Hematopoietic multipotent progenitor cell treated with erythropoietin and hydrocortisone succinate and interleukin-3 and kit ligand, for 17 days (in vitro differentiated cells): ENCODE data around the gene NCK2.

Source experiments
- DNase-seq: peaks from one replicate; pipeline ENCODE4 v3.0.0-alpha.2; 2015; ENCODE audit warnings: low spot score

NCK2 gene

GRCh38 chr2:105926960-105927678 is 182.4 kb downstream of the NCK2 start:
- DNase-seq, result no peak

- no peak for DNase-seq
These were observed 183.4 kb downstream of the NCK2 start for GRCh38 chr2:105928086-105928485.

- DNase-seq, result no peak
These were observed 183.9 kb downstream of the NCK2 start for GRCh38 chr2:105928563-105928962.

DNA sequence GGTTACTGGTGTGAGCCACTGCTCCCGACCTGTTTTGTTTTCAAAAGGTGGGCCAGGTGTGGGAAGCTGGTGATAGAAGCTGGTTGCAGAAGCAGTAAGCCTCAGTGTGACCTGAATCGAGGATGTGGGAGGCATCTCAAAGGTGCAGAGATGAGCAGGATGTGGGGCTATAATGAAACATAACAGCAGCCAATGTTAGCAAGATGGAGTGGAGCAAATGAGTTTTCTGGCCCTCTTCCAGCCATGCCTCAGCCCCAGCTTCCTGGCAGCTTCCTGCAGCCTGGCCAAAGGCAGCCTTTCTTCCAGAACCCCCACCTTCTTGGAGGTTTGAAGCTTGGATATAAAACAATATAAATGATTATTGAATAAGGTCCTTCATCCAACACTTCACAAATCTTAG is 184.8 kb downstream of the NCK2 start:
- DNase-seq, result no peak

- no peak for DNase-seq
These were observed 187.9 kb downstream of the NCK2 start for GRCh38 chr2:105932582-105932981.

- DNase-seq, result no peak
These were observed 189.2 kb downstream of the NCK2 start for GRCh38 chr2:105933906-105934305.

- DNase-seq, result no peak
These were observed 189.8 kb downstream of the NCK2 start for GRCh38 chr2:105934467-105934866.

- no peak for DNase-seq
These were observed 190.4 kb downstream of the NCK2 start for GRCh38 chr2:105935063-105935462.

- no peak for DNase-seq
These were observed 192.2 kb downstream of the NCK2 start for GRCh38 chr2:105936954-105937353.

DNA sequence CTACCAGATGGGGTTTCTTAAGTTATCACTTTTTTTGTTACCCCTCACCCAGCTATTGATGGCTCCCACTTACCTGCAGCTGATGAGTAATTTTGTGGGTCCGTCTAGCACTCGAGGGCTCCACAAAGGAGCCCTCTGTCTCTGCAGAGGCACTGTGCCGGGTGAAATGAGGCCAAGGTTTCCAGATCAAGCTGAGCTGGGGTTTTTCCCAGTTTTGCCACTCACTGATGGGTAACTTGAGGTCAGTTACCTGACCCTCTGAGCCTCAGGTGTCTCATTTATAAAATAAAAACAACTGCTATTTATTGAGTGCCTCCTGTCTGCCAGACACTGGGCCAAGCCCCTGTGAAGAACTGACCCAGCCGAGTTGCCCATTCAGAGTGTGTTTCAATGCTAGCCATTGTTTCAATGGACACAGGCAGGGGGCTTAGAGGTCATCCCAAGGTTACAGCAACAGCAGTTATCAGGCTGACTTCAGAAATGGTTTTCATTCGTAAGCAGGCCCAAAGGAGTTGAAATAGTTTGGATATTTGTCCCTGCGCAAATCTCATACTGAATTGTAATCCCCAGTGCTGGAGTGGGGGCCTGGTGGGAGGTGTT is 192.9 kb downstream of the NCK2 start:
- no peak for DNase-seq
